Stomach (tissue), 9 donors: ENCODE data around the gene TECR. TPM values are rescaled to one million over a fixed set of nuclear protein-coding genes. Genes with fewer than 3 reads are reported as not detected.
"Not testable (repeated sequence)": the region's sequence is repeated elsewhere in the genome, so short reads cannot be mapped to it uniquely, and the experiment has no call there.

Experiments used
- DNase-seq, 2 donors: peaks; one replicate each; pipeline versions ENCODE4 v3.0.0 to v3.0.0-alpha.2; 2013 to 2019
- H3K27ac ChIP-seq, 5 donors: fragments of 200-600 bp in 4 of 5; sonication (generic) in 4 of 5; one replicate each; pipeline ENCODE4 v1.5.1; 2013 to 2019; ENCODE audit warnings: mild to moderate bottlenecking in 1 of 5, moderate library complexity in 1 of 5
- H3K27me3 ChIP-seq, 3 donors: fragments of 200-600 bp; sonication (generic); one replicate each; pipeline ENCODE4 v1.5.1; 2017 to 2019; ENCODE audit warnings: mixed run types in 1 of 3
- H3K36me3 ChIP-seq, 4 donors: fragments of 200-600 bp; sonication (generic); 1 replicate in 3 of 4; 2 replicates in 1 of 4; pipeline ENCODE4 v1.5.1; 2016 to 2019
- H3K4me1 ChIP-seq, 4 donors: fragments of 200-600 bp; sonication (generic); one replicate each; pipeline ENCODE4 v1.5.1; 2016 to 2019
- H3K4me3 ChIP-seq, 4 donors: fragments of 200-600 bp; sonication (generic) in 3 of 4; one replicate each; pipeline ENCODE4 v1.5.1; 2016 to 2019; ENCODE audit warnings: mild to moderate bottlenecking in 1 of 4
- H3K9me3 ChIP-seq, 4 donors: fragments of 200-600 bp; sonication (generic); one replicate each; pipeline ENCODE4 v1.5.1; 2016 to 2019
- CTCF ChIP-seq, 7 experiments: fragments of 450-650 bp in 4 of 7; fragments of 200-600 bp in 3 of 7; sonication (generic) in 3 of 7; IDR thresholded peaks; one replicate each; pipeline ENCODE4 v1.5.1; 2016 to 2019; ENCODE audit warnings: antibody characterized with exemption in 7 of 7, control low read depth in 2 of 7, mild to moderate bottlenecking in 1 of 7
- EP300 ChIP-seq: sonication (generic); formaldehyde crosslinking; IDR thresholded peaks from one replicate; pipeline ENCODE4 v1.6.1; 2017; ENCODE audit warnings: antibody characterized with exemption
- POLR2A ChIP-seq, 4 donors: fragments of 450-650 bp; IDR thresholded peaks; one replicate each; pipeline ENCODE4 v1.6.1; 2016; ENCODE audit warnings: antibody characterized with exemption in 4 of 4, control low read depth in 2 of 4, mild to moderate bottlenecking in 1 of 4, moderate library complexity in 1 of 4
- POLR2AphosphoS5 ChIP-seq, 3 donors: sonication (generic); formaldehyde crosslinking; IDR thresholded peaks; one replicate each; pipeline ENCODE4 v1.6.1; 2016; ENCODE audit warnings: antibody characterized with exemption in 3 of 3
- whole genome bisulfite sequencing, 5 donors: extraction: QIAGEN DNeasy Blood & Tissue Kit in 3 of 5; methylation state at CpG; one replicate each; pipeline versions ENCODE4 v1.1.5 to v1.1.7; 2013 to 2018; 5-methylcytosine and 5-hydroxymethylcytosine counted together
- intact Hi-C: fragments of 100-400 bp; cut with DNase I; formaldehyde crosslinking; loops from one replicate; pipeline ENCODE4 v1.15.1; 2023; ENCODE audit warnings: low total_unique reads
- polyA plus RNA-seq, 3 donors: library from polyadenylated mRNA; stranded (reverse); fragments of 200-250 nt; gene quantifications; one replicate each; pipeline ENCODE4 v1.2.3, GENCODE V29; 2013
- total RNA-seq, 5 donors: library from RNA; depleted of rRNA; stranded (reverse); fragments of >200 nt; gene quantifications; one replicate each; pipeline versions ENCODE4 v1.1.0 to v1.2.3, GENCODE V29; 2014 to 2016
- donor health status: healthy with polysubstance abuse.
- donor health status: Bipolar disorder and iron deficiency.
- donor health status: healthy.

The TECR gene
- total and polyA plus RNA-seq, 8 donors: 10.5 to 266 (median 72.9) TPM

GRCh38 chr19:14580623-14581237, 51.3 kb downstream of the TECR start:
- 51 to 55% (median 51%) methylated on average over 6 of the region's 6 CpGs for WGBS, 5 donors

GRCh38 chr19:14582894-14583340, 53.5 kb downstream of the TECR start, which contains the start of gene CLEC17A:
Gene CLEC17A, plus strand, starts transcription at chr19:14583084. Its CDS starts 77 bp downstream, at chr19:14583161.
- H3K4me3 ChIP-seq: no peak within 1 kb of the TSS
- no peaks in the 10 kb centered on the region for H3K36me3 ChIP-seq
- H3K27me3 ChIP-seq: no peaks in the 10 kb centered on the region
- no peaks in the 10 kb centered on the region for H3K9me3 ChIP-seq
- no peaks in the 10 kb centered on the region for H3K4me1 ChIP-seq
- no peak within 1 kb of the TSS for H3K27ac ChIP-seq
- 28 to 45% (median 41%) methylated on average over 4 to 6 of the region's 6 CpGs for WGBS, 5 donors
- TF ChIP-seq POLR2A (IDR thresholded peaks at IDR 0.05) (no peak), EP300 (no peak), POLR2AphosphoS5 (IDR thresholded peaks at IDR 0.05) (no peak), CTCF (IDR thresholded peaks at IDR 0.05) (no peak)
- intact Hi-C loops: no loop called here
- no peak for DNase-seq

More at GRCh38 chr19:14580623-14581237, 51.3 kb downstream of the TECR start:
- Histone ChIP-seq H3K9me3 (no peaks in the 10 kb centered on the region), H3K4me3 (no peak overlapping the region), H3K27me3 (no peaks in the 10 kb centered on the region), H3K4me1 (no peaks in the 10 kb centered on the region), H3K36me3 (no peaks in the 10 kb centered on the region), H3K27ac (no peak overlapping the region)
- DNase-seq: no peak
- TF ChIP-seq CTCF (IDR thresholded peaks at IDR 0.05) (no peak), POLR2AphosphoS5 (IDR thresholded peaks at IDR 0.05) (no peak), EP300 (no peak), POLR2A (IDR thresholded peaks at IDR 0.05) (no peak)
- intact Hi-C loops: no loop called here

- DNase-seq, H3K4me3 ChIP-seq, intact Hi-C loops, H3K9me3 ChIP-seq, H3K27me3 ChIP-seq, H3K27ac ChIP-seq, H3K36me3 ChIP-seq, H3K4me1 ChIP-seq: not testable (repeated sequence)
- WGBS, 5 donors: 85 to 91% (median 90%) methylated on average over 4 of the region's 5 CpGs
Measured at GRCh38 chr19:14584372-14584771, 55.0 kb downstream of the TECR start.

GRCh38 chr19:14585187-14585586, 55.8 kb downstream of the TECR start:
- H3K27ac ChIP-seq, DNase-seq, H3K9me3 ChIP-seq, H3K36me3 ChIP-seq, H3K4me3 ChIP-seq, H3K4me1 ChIP-seq, intact Hi-C loops, H3K27me3 ChIP-seq: not testable (repeated sequence)
- 51 to 70% (median 64%) methylated on average over 3 of the region's 3 CpGs for whole genome bisulfite sequencing, 5 donors

- H3K4me1 ChIP-seq, H3K4me3 ChIP-seq, intact Hi-C loops, H3K27ac ChIP-seq, H3K36me3 ChIP-seq, DNase-seq, H3K9me3 ChIP-seq: not testable (repeated sequence)
- WGBS, 5 donors: 47 to 79% (median 73%) methylated on average over 3 to 4 of the region's 4 CpGs; no CpG with 5 or more reads in 1 of the 5 donors
- peaks cover 0 to 23% (median 0%) of the 10 kb centered on the region in 3 donors for H3K27me3 ChIP-seq
Measured at GRCh38 chr19:14589433-14589832, 60.0 kb downstream of the TECR start.

GRCh38 chr19:14595558-14595957, 66.2 kb downstream of the TECR start:
- Histone ChIP-seq H3K9me3 (no peaks in the 10 kb centered on the region), H3K36me3 (no peaks in the 10 kb centered on the region), H3K4me3 (no peak overlapping the region), H3K27me3 (peaks cover 0 to 31% (median 0%) of the 10 kb centered on the region in 3 donors), H3K27ac (no peak overlapping the region), H3K4me1 (no peaks in the 10 kb centered on the region)
- intact Hi-C loops: no loop called here
- no peak for TF ChIP-seq CTCF (IDR thresholded peaks at IDR 0.05)
- TF ChIP-seq POLR2AphosphoS5 (IDR thresholded peaks at IDR 0.05): no peak
- no peak for TF ChIP-seq POLR2A (IDR thresholded peaks at IDR 0.05)
- no peak for TF ChIP-seq EP300
- DNase-seq: no peak
- WGBS, 5 donors: 89 to 93% (median 91%) methylated on average over 3 of the region's 3 CpGs
